SK-N-SH (cell line): ENCODE data around the gene MPZL1. TPM values are rescaled to one million over a fixed set of nuclear protein-coding genes. Genes with fewer than 3 reads are reported as not detected.

Experiments
- CTCF ChIA-PET: fragments of 300-600, 350-600 bp; formaldehyde crosslinking; extraction: SDS; loops from one replicate; lab custom pipeline; 2021; lab: Yijun Ruan, JAX
- POLR2A ChIA-PET: fragments of 350-600 bp; sonication (Branson Sonifier 250); formaldehyde crosslinking; extraction: SDS; loops from one replicate; lab custom pipeline; 2020; ENCODE audit warnings: antibody characterized with exemption, inconsistent platforms; lab: Yijun Ruan, JAX
- DNase-seq: peaks from one replicate; pipeline ENCODE4 v3.0.0; 2012
- H2AFZ ChIP-seq: fragments of 200-600 bp; sonication (generic); 2 replicates; pipeline ENCODE4 v1.8.1; 2016; ENCODE audit warnings: antibody characterized with exemption, mild to moderate bottlenecking, low read depth
- H3F3A ChIP-seq: fragments of 200-600 bp; sonication (generic); replicated peaks from 2 replicates; pipeline ENCODE3; 2016; ENCODE audit warnings: antibody characterized with exemption, mild to moderate bottlenecking; ENCODE audit not compliant: insufficient read depth
- H3K27ac ChIP-seq, 2 experiments: fragments of 200-500 bp in 1 of 2; fragments of 200-600 bp in 1 of 2; sonication (Bioruptor generic) in 1 of 2; sonication (generic), shearing (Covaris generic) in 1 of 2; 2 replicates each; pipeline versions ENCODE4 v1.5.1 to v1.6.1; 2014 to 2016; ENCODE audit warnings: low read depth in 2 of 2, inconsistent platforms in 1 of 2, low read length in 1 of 2, mild to moderate bottlenecking in 1 of 2, mixed read lengths in 1 of 2
- H3K27me3 ChIP-seq: fragments of 200-600 bp; sonication (generic), shearing (Covaris generic); 2 replicates; pipeline ENCODE4 v1.6.1; 2016; ENCODE audit warnings: mixed run types; ENCODE audit not compliant: insufficient read depth
- H3K36me3 ChIP-seq, 2 experiments: fragments of 200-500 bp in 1 of 2; fragments of 200-600 bp in 1 of 2; sonication (Bioruptor generic) in 1 of 2; sonication (generic) in 1 of 2; replicated peaks in 1 of 2; 2 replicates each; pipeline versions ENCODE3 to v1.5.1; 2014 to 2016; ENCODE audit warnings: low read length in 1 of 2, mild to moderate bottlenecking in 1 of 2; ENCODE audit not compliant: insufficient read depth in 2 of 2, control insufficient read depth in 1 of 2
- H3K4me1 ChIP-seq, 2 experiments: fragments of 200-500 bp in 1 of 2; fragments of 200-600 bp in 1 of 2; sonication (Bioruptor generic) in 1 of 2; sonication (generic), shearing (Covaris generic) in 1 of 2; 2 replicates each; pipeline versions ENCODE4 v1.5.1 to v1.6.1; 2014 to 2016; ENCODE audit warnings: low read depth in 1 of 2, low read length in 1 of 2, mixed run types in 1 of 2; ENCODE audit not compliant: insufficient read depth in 2 of 2, control insufficient read depth in 1 of 2
- H3K4me2 ChIP-seq: fragments of 200-600 bp; sonication (generic), shearing (Covaris generic); 2 replicates; pipeline ENCODE4 v1.6.1; 2017; ENCODE audit warnings: mixed run types
- H3K4me3 ChIP-seq, 2 experiments: fragments of 200-500 bp in 1 of 2; fragments of 200-600 bp in 1 of 2; sonication (Bioruptor generic) in 1 of 2; sonication (generic), shearing (Covaris generic) in 1 of 2; 2 replicates each; pipeline versions ENCODE4 v1.5.1 to v1.8.1; 2014 to 2016; ENCODE audit warnings: low read depth in 2 of 2, inconsistent platforms in 1 of 2, low read length in 1 of 2, mild to moderate bottlenecking in 1 of 2, mixed read lengths in 1 of 2, moderate library complexity in 1 of 2
- H3K79me2 ChIP-seq: fragments of 200-600 bp; sonication (generic); 2 replicates; pipeline ENCODE4 v1.8.1; 2017; ENCODE audit warnings: mild to moderate bottlenecking; ENCODE audit not compliant: insufficient read depth
- H3K9ac ChIP-seq: fragments of 200-600 bp; sonication (generic); 2 replicates; pipeline ENCODE4 v1.6.1; 2017; ENCODE audit warnings: mixed run types
- H3K9me2 ChIP-seq: fragments of 200-600 bp; sonication (generic); 2 replicates; pipeline ENCODE4 v1.6.1; 2017; ENCODE audit warnings: mixed run types
- H3K9me3 ChIP-seq: fragments of 200-600 bp; sonication (generic); 2 replicates; pipeline ENCODE4 v1.6.1; 2017; ENCODE audit warnings: mixed run types, mild to moderate bottlenecking, moderate library complexity
- H4K20me1 ChIP-seq: fragments of 200-600 bp; sonication (generic); 2 replicates; pipeline ENCODE4 v1.6.1; 2017; ENCODE audit warnings: mild to moderate bottlenecking, mixed run types; ENCODE audit not compliant: insufficient read depth
- CHD2 ChIP-seq: fragments of 150-350 bp; IDR thresholded peaks from 2 replicates; pipeline ENCODE4 v1.6.1; 2018; ENCODE audit warnings: low read length; ENCODE audit not compliant: partially characterized antibody
- FOXM1 ChIP-seq: IDR thresholded peaks from 2 replicates; pipeline ENCODE4 v1.4.0; 2012; ENCODE audit warnings: low read depth, mild to moderate bottlenecking
- GABPA ChIP-seq: IDR thresholded peaks from 2 replicates; pipeline ENCODE4 v1.4.0; 2012; ENCODE audit warnings: low read depth, mild to moderate bottlenecking
- GATA2 ChIP-seq: sonication (generic); formaldehyde crosslinking; IDR thresholded peaks from 2 replicates; pipeline ENCODE4 v1.5.0; 2020; ENCODE audit warnings: mild to moderate bottlenecking, missing genetic modification reagents
- NRF1 ChIP-seq: IDR thresholded peaks from 2 replicates; pipeline ENCODE4 v1.6.1; 2012; ENCODE audit warnings: low read depth, mild to moderate bottlenecking, low read length
- RFX5 ChIP-seq: IDR thresholded peaks from 2 replicates; pipeline ENCODE4 v1.6.1; 2012; ENCODE audit warnings: mild to moderate bottlenecking, improper control_type of control experiment, low read length
- RXRA ChIP-seq: IDR thresholded peaks from 2 replicates; pipeline ENCODE4 v1.4.0; 2012; ENCODE audit warnings: low read depth, mild to moderate bottlenecking, borderline replicate concordance
- SIN3A ChIP-seq: IDR thresholded peaks from 2 replicates; pipeline ENCODE4 v1.6.1; 2012; ENCODE audit warnings: low read depth, mild to moderate bottlenecking, low read length, moderate library complexity, borderline replicate concordance
- WGBS: methylation state at CpG from one replicate; pipeline ENCODE4 v1.1.6; 2017; ENCODE audit warnings: low lambda C conversion rate; 5-methylcytosine and 5-hydroxymethylcytosine counted together
- polyA plus RNA-seq, 3 experiments: library from polyadenylated mRNA; depleted of rRNA; stranded (reverse); fragments of >200 nt; gene quantifications; 2 replicates each; pipeline ENCODE4 v1.2.3, GENCODE V29; 2012
- TF ChIP-seq, protein P1 (sequence below): IDR thresholded peaks from 2 replicates; pipeline ENCODE4 v1.4.0; 2012; ENCODE audit warnings: low read depth
- TF ChIP-seq, protein P2 (sequence below): fragments of 150-350 bp; IDR thresholded peaks from 2 replicates; pipeline ENCODE4 v1.6.1; 2016; ENCODE audit warnings: mild to moderate bottlenecking, low read depth, low read length

MPZL1 gene
- polyA plus RNA-seq, 1 of the 3 experiments (the other 2 are of a cell fraction) = 27.3 TPM

DNA sequence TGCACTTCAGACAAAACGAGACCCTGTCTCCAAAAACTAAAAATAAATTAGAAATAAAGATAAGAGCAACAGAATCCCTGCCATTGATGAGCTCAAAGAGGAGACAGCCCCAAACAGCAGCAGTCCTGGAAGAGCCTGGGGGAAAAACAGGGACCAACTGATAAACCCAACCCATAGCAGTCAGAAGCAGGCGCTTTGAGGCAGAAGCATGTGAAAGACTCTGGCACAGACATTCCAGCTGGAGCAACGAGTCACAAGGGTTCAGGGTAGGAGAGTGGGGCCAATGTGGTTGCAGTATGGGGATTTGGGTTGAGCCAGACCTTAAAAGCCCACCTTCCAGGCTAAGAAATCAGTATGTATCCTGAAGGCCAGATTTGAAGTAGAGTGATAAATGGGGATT is 78.5 kb downstream of the MPZL1 start:
- no peaks in the 10 kb centered on the region for H3K9me2 ChIP-seq
- CTCF ChIA-PET = interaction anchor here (1.0 to 1.3 kb wide), 2 partner anchors 112 to 282 kb away, joined by 3 read pairs; no protein-coding TSS in a partner anchor
- peaks cover 0 to 15% of the 10 kb centered on the region in 2 experiments; a peak in 2 of 4 replicates for H3K4me1 ChIP-seq
- H3K9ac ChIP-seq = no peak overlapping the region
- DNase-seq = peak; percentile 58
- 66% methylated on average over 3 of the region's 3 CpGs for WGBS
- no peak for TF ChIP-seq RFX5
- peak; percentile 49 for TF ChIP-seq GATA2 (CRISPR knock-in tag)
- H3K79me2 ChIP-seq = no peaks in the 10 kb centered on the region
- H3K4me2 ChIP-seq = no peak overlapping the region
- no peaks in the 10 kb centered on the region for H3K9me3 ChIP-seq
- no peak overlapping the region for H3K4me3 ChIP-seq
- POLR2A ChIA-PET = interaction anchor here (0.5 kb wide), 1 partner anchor 191 kb away, joined by 3 read pairs; no protein-coding TSS in a partner anchor
- H3K36me3 ChIP-seq = no peaks in the 10 kb centered on the region
- H3K27ac ChIP-seq = peak overlapping the region in 1 of 2 experiments; percentile 11; a peak in 2 of 4 replicates
- no peaks in the 10 kb centered on the region for H3K27me3 ChIP-seq
- H4K20me1 ChIP-seq = no peaks in the 10 kb centered on the region
- peaks cover 23% of the 10 kb centered on the region for H3F3A ChIP-seq
- H2AFZ ChIP-seq = no peak overlapping the region

DNA sequence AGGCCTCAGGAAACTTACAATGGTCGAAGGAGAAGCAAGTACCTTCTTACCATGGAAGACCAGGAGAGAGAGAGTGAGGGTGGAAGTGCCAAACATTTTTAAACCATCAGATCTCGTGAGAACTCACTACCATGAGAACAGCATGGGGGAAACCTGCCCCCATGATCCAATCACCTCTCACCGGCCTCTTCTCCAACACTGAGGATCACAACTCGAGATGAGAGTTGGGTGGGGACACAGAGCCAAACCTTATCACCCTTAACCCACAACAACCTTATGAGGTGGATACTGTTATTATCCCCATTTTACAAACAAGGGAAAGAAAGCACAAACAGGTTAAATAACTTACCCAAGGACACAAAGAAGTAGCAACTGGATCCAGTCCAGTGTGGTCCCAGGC is 80.5 kb downstream of the MPZL1 start:
- no peaks in the 10 kb centered on the region for H3K27me3 ChIP-seq
- no peaks in the 10 kb centered on the region for H4K20me1 ChIP-seq
- TF ChIP-seq NRF1 (no peak), FOXM1 (no peak), CHD2 (no peak), GABPA (no peak), RXRA (no peak), SIN3A (no peak)
- TF ChIP-seq, protein P1, sequence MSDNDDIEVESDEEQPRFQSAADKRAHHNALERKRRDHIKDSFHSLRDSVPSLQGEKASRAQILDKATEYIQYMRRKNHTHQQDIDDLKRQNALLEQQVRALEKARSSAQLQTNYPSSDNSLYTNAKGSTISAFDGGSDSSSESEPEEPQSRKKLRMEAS = no peak
- TF ChIP-seq, protein P2, sequence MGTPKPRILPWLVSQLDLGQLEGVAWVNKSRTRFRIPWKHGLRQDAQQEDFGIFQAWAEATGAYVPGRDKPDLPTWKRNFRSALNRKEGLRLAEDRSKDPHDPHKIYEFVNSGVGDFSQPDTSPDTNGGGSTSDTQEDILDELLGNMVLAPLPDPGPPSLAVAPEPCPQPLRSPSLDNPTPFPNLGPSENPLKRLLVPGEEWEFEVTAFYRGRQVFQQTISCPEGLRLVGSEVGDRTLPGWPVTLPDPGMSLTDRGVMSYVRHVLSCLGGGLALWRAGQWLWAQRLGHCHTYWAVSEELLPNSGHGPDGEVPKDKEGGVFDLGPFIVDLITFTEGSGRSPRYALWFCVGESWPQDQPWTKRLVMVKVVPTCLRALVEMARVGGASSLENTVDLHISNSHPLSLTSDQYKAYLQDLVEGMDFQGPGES = no peak
- 85% methylated on average over 4 of the region's 4 CpGs for whole genome bisulfite sequencing
- peaks cover 0 to 12% of the 10 kb centered on the region in 2 experiments; a peak in 2 of 4 replicates for H3K4me1 ChIP-seq
- ChIA-PET CTCF (interaction anchor here (0.8 to 1.3 kb wide), 6 partner anchors 13 to 280 kb away, joined by 3 to 5 read pairs (median 4); no protein-coding TSS in a partner anchor), POLR2A (no interaction called here)
- H3K9ac ChIP-seq = no peak overlapping the region
- H3K9me3 ChIP-seq = no peaks in the 10 kb centered on the region
- H3K79me2 ChIP-seq = no peaks in the 10 kb centered on the region
- no peak for DNase-seq
- peaks cover 13% of the 10 kb centered on the region for H3F3A ChIP-seq
- no peak overlapping the region for H3K27ac ChIP-seq
- H3K36me3 ChIP-seq = no peaks in the 10 kb centered on the region
- H3K4me3 ChIP-seq = no peak overlapping the region
- H2AFZ ChIP-seq = no peak overlapping the region
- no peak overlapping the region for H3K4me2 ChIP-seq
- H3K9me2 ChIP-seq = no peaks in the 10 kb centered on the region
